Measurements from ENCODE around the gene TOM1L1.

Gene TOM1L1

GRCh38 chr17:54892360-54892759 is 8.3 kb upstream of the TOM1L1 start:
- no peak for DNase-seq (ENCODE audit: low read depth, low spot score)

GRCh38 chr17:54898576-54898975 is 2.1 kb upstream of the TOM1L1 start:
- peak; percentile 46 for DNase-seq (ENCODE audit: low read depth, low spot score)

DNA sequence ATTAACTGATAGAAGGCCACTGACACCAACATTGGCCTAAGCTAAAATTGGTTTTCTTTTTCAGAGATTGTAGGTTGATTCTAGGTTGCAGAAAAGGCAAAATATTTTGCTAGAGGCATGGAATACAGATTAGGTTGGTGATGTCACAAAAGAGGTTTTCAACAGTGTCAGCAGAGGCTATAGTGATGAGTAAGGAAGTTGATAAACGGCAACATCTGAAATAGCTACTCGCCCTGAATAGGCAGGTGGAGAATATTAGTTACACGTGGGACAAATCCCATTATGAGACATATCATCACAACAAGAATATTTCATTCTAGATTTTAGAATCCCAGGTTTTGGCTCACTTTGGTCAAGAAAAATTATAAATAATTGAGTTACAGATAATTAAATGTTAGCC is 1.5 kb upstream of the TOM1L1 start:
- no peak for DNase-seq (ENCODE audit: low read depth, low spot score)

GRCh38 chr17:54899721-54900456 is 763 bp upstream of the TOM1L1 start:
- peak; percentile 24 for DNase-seq (ENCODE audit: low read depth, low spot score)

DNA sequence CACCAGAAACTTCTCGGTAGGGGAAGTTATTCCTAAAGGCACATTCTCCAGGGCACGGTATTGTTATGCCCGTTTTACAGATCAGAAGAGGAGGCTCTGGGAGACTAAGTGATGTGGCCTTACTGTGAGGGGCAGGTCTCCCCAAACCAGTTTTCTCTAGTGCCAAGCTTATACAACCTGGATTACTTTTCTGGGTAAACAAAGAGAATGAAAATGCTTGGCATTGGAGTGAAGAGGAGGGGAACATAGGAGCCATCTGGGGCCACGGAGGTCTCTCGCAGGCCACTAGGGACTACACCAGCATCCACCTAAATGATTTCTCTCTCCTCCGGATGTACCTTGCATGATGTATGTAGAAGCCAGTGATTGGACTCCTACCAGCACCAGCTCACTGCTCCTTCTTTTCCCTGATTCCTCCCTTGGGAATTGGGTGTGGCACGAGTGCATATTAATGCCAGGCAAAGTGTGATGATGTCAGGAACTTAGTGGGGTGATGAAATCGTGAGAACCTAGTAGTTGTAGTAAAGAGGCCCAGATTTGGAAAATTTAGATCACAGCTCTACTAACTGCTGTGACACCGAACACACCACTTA is 674 bp downstream of the TOM1L1 start:
- DNase-seq (ENCODE audit: low read depth, low spot score): peak; percentile 30

DNA sequence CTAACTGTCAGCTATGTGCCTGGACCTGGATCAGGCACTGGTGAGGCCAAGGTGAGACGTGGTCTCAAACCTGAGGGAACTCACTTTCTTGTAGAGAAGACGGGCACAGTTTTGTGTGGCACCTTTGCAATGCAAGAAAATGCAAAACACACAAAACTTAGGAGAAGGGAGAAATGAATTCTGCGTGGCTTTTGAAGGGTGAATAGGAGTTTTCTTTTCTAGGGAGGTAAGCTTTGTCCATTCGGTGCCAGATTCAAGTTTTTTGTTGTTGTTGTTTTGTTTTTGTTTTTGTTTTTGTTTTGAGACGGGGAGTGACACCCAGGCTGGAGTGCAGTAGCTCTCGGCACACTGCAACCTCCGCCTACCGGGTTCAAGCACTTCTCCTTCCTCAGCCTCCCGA is 1.4 kb downstream of the TOM1L1 start:
- no peak for DNase-seq (ENCODE audit: low read depth, low spot score)

DNA sequence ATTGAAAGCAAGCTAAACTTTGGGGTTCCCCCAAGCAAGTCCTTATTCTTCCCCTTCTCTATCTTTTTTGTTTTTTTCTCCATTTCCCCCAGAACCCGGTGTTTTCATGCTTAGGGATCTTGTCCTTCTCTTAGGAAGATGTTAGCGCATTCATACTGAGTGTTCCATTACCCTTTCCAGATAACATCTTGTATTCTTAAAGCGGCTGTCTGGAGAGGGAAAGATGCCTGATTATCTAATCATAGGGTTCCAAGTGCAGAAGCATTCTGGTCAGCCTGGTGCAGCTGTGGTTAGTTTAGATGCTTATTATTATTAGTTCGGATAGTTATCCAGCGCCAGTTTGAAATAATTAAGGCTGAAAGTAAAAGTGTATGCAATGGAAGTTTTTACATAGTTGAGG is 2.0 kb downstream of the TOM1L1 start:
- DNase-seq (ENCODE audit: low read depth, low spot score): no peak

- peak; percentile 70 for DNase-seq (ENCODE audit: low read depth, low spot score)
Observed at GRCh38 chr17:54903375-54903774, 2.7 kb downstream of the TOM1L1 start.

GRCh38 chr17:54906683-54907082 is 6.0 kb downstream of the TOM1L1 start:
- DNase-seq (ENCODE audit: low read depth, low spot score): no peak

GRCh38 chr17:54907376-54907775 is 6.7 kb downstream of the TOM1L1 start:
- no peak for DNase-seq (ENCODE audit: low read depth, low spot score)

GRCh38 chr17:54909766-54910165 is 9.1 kb downstream of the TOM1L1 start:
- DNase-seq (ENCODE audit: low read depth, low spot score): no peak

- no peak for DNase-seq (ENCODE audit: low read depth, low spot score)
Observed at GRCh38 chr17:54916721-54917120, 16.1 kb downstream of the TOM1L1 start.

- DNase-seq (ENCODE audit: low read depth, low spot score): peak; percentile 13
Observed at GRCh38 chr17:54919425-54919824, 18.8 kb downstream of the TOM1L1 start.

- DNase-seq (ENCODE audit: low read depth, low spot score): no peak
Observed at GRCh38 chr17:54920819-54921218, 20.2 kb downstream of the TOM1L1 start.

DNA sequence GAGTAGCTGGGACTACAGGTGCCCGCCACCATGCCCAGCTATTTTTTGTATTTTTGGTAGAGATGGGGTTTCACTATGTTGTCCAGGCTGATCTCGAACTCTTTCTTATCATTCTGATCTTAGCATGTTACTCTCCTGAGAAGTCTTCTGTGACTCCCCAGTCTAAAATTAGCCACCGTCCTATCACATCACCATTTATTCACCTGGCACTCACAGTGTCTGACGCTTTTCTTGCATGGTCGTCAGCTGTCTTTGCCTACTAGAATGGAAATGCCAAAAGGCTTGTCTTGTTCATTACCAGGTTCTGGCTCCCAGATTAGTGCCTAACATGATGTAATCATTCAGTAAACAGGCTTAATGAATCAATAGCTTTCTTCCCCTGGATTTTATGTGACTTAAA is 23.8 kb downstream of the TOM1L1 start:
- no peak for DNase-seq (ENCODE audit: low read depth, low spot score)

DNA sequence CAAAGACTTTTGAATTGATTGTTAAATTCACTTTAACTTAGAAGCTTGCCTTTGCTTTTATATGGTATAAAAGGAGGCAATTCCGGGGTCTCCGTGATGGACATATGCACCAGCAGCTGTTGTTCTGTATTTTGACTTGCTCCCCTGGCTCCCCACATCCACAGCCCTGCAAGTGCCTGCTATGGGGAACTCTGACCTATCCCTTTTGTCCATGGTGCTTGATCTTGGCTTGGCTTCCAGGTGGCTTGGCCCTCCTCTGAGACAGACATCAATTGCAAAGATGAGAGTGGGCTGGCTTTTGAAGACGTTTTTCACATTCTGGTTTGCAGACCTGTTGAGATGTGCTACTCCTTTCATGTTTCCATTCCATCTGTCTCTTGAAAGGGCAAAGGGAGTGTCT is 26.9 kb downstream of the TOM1L1 start:
- no peak for DNase-seq (ENCODE audit: low read depth, low spot score)

- no peak for DNase-seq (ENCODE audit: low read depth, low spot score)
Observed at GRCh38 chr17:54932711-54933110, 32.1 kb downstream of the TOM1L1 start.

- no peak for DNase-seq (ENCODE audit: low read depth, low spot score)
Observed at GRCh38 chr17:54933921-54934320, 33.3 kb downstream of the TOM1L1 start.

GRCh38 chr17:54935471-54935870 is 34.8 kb downstream of the TOM1L1 start:
- DNase-seq (ENCODE audit: low read depth, low spot score): no peak

GRCh38 chr17:54937018-54937417 is 36.4 kb downstream of the TOM1L1 start:
- no peak for DNase-seq (ENCODE audit: low read depth, low spot score)

GRCh38 chr17:54937426-54937825 is 36.8 kb downstream of the TOM1L1 start:
- DNase-seq (ENCODE audit: low read depth, low spot score): no peak

- no peak for DNase-seq (ENCODE audit: low read depth, low spot score)
Observed at GRCh38 chr17:54941285-54941684, 40.6 kb downstream of the TOM1L1 start.

GRCh38 chr17:54944796-54945195 is 44.1 kb downstream of the TOM1L1 start:
- peak; percentile 55 for DNase-seq (ENCODE audit: low read depth, low spot score)

DNA sequence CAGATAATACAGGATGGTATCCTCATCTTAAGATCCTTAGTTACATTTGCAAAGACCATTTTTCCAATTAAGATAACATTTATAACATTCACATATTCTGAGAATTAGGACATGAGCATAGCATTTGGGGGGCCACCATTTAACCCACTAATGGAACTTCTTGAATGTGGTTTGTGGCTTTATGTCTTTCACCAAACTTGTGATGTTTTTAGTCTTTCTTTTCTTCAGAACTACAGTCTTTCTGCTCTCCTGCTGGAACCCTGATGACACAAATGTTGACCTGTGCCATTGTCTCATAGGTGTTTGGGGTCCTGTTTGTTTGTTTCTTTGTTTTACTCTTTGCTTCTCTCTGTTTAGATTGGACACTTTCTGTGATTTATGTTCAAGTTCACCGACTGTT is 44.6 kb downstream of the TOM1L1 start:
- DNase-seq (ENCODE audit: low read depth, low spot score): no peak
